Right atrium auricular region (tissue), 2 donors: ENCODE data around the gene NTNG2. TPM values are rescaled to one million over a fixed set of nuclear protein-coding genes. Genes with fewer than 3 reads are reported as not detected.

Source experiments
- DNase-seq: peaks from one replicate; pipeline ENCODE4 v3.0.0-alpha.2; 2019; ENCODE audit warnings: low spot score
- H3K27ac ChIP-seq, 2 donors: fragments of 200-600 bp; sonication (generic); 1 replicate in 1 of 2; 2 replicates in 1 of 2; pipeline ENCODE4 v1.5.1; 2016 to 2019
- H3K27me3 ChIP-seq, 2 donors: fragments of 200-600 bp; sonication (generic); one replicate each; pipeline versions ENCODE4 v1.5.1 to v1.6.0; 2017 to 2019
- H3K36me3 ChIP-seq: fragments of 200-600 bp; sonication (generic); one replicate; pipeline ENCODE4 v1.5.1; 2016
- H3K4me1 ChIP-seq, 2 donors: fragments of 200-600 bp; sonication (generic); one replicate each; pipeline versions ENCODE4 v1.5.1 to v1.6.0; 2017 to 2019
- H3K4me3 ChIP-seq, 2 donors: fragments of 200-600 bp; sonication (generic); 1 replicate in 1 of 2; 2 replicates in 1 of 2; pipeline ENCODE4 v1.5.1; 2017 to 2019; ENCODE audit warnings: mild to moderate bottlenecking in 1 of 2, moderate library complexity in 1 of 2
- H3K9me3 ChIP-seq, 2 donors: fragments of 200-600 bp; sonication (generic); one replicate each; pipeline ENCODE4 v1.5.1; 2019
- total RNA-seq, 2 donors: library from RNA; depleted of rRNA; stranded (reverse); fragments of >200 nt; gene quantifications; one replicate each; pipeline ENCODE4 v1.1.0, GENCODE V29; 2016
- TF ChIP-seq, protein P1 (sequence below), 2 donors: fragments of 200-600 bp; sonication (generic); IDR thresholded peaks; one replicate each; pipeline ENCODE4 v1.5.1; 2019; ENCODE audit warnings: antibody characterized with exemption in 2 of 2

The NTNG2 gene
- total RNA-seq, 2 donors from 2014 or later = 5.2 to 16.9 TPM

DNA sequence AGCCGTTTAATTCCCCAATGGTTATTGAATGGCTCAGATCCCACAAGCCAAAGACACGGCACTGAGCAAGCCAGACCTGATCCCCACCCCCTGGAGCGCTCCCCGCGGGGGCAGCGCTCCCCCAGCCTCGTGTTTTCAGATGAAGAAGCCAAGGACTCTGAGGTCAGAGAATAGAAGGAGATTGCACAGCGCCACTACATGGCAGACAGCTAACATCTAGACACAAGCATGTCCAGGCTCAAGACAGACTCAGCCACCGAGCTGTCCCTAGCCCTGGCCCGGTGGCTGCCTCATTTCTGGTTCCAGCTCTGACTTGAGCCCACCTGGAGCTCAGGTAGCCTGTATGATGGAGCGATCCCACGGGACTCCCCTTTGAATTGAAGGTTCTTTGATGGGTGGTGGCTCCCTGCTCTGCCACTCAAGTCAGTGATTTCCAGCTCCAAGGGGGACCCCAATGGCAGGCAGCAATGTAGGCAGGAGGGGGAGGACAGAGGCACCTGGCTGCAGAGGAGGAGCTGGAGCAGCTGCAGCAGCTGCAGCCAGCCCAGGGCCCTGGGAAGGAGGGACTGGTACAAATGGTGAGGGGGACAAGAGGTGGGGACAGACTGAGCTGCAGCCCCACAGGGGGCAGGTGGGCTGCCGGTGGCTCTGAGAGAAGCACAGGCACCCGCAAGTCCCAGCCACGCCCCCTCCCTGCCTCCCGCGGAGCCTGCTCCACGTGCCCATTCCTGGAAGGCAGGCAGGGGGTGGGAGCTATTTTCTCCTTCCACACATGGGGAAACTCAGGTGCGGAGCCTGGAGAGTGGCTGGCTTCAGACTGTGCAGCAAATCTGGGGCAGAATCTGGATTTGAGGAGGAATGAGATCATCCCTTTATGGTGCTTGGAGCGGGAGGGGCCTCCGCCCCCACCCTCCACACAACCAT is 40.2 kb downstream of the NTNG2 start:
- Histone ChIP-seq H3K27ac (no peak overlapping the region), H3K4me3 (no peak overlapping the region), H3K27me3 (no peaks in the 10 kb centered on the region), H3K36me3 (no peaks in the 10 kb centered on the region), H3K4me1 (no peaks in the 10 kb centered on the region), H3K9me3 (no peaks in the 10 kb centered on the region)
- TF ChIP-seq, protein P1, sequence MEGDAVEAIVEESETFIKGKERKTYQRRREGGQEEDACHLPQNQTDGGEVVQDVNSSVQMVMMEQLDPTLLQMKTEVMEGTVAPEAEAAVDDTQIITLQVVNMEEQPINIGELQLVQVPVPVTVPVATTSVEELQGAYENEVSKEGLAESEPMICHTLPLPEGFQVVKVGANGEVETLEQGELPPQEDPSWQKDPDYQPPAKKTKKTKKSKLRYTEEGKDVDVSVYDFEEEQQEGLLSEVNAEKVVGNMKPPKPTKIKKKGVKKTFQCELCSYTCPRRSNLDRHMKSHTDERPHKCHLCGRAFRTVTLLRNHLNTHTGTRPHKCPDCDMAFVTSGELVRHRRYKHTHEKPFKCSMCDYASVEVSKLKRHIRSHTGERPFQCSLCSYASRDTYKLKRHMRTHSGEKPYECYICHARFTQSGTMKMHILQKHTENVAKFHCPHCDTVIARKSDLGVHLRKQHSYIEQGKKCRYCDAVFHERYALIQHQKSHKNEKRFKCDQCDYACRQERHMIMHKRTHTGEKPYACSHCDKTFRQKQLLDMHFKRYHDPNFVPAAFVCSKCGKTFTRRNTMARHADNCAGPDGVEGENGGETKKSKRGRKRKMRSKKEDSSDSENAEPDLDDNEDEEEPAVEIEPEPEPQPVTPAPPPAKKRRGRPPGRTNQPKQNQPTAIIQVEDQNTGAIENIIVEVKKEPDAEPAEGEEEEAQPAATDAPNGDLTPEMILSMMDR (IDR thresholded peaks at IDR 0.05) = no peak
- DNase-seq = no peak

GRCh38 chr9:132204883-132205282 is 43.0 kb downstream of the NTNG2 start:
- Histone ChIP-seq H3K9me3 (no peaks in the 10 kb centered on the region), H3K4me3 (no peak overlapping the region), H3K36me3 (no peaks in the 10 kb centered on the region), H3K27me3 (no peaks in the 10 kb centered on the region), H3K4me1 (no peaks in the 10 kb centered on the region), H3K27ac (no peak overlapping the region)
- TF ChIP-seq, protein P1 (IDR thresholded peaks at IDR 0.05) = no peak
- no peak for DNase-seq

- no peak for DNase-seq
- H3K27ac ChIP-seq = no peak overlapping the region
- H3K9me3 ChIP-seq = no peaks in the 10 kb centered on the region
- H3K36me3 ChIP-seq = no peaks in the 10 kb centered on the region
- TF ChIP-seq, protein P1 (IDR thresholded peaks at IDR 0.05) = no peak
- no peaks in the 10 kb centered on the region for H3K27me3 ChIP-seq
- H3K4me1 ChIP-seq = no peaks in the 10 kb centered on the region
- H3K4me3 ChIP-seq = no peak overlapping the region
Measured at GRCh38 chr9:132207215-132207614, 45.4 kb downstream of the NTNG2 start.

GRCh38 chr9:132207839-132208615 is 46.2 kb downstream of the NTNG2 start:
- no peak overlapping the region for H3K4me3 ChIP-seq
- no peak for DNase-seq
- H3K27ac ChIP-seq = no peak overlapping the region
- no peaks in the 10 kb centered on the region for H3K9me3 ChIP-seq
- H3K4me1 ChIP-seq = no peaks in the 10 kb centered on the region
- TF ChIP-seq, protein P1 (IDR thresholded peaks at IDR 0.05) = no peak
- H3K27me3 ChIP-seq = no peaks in the 10 kb centered on the region
- no peaks in the 10 kb centered on the region for H3K36me3 ChIP-seq

DNA sequence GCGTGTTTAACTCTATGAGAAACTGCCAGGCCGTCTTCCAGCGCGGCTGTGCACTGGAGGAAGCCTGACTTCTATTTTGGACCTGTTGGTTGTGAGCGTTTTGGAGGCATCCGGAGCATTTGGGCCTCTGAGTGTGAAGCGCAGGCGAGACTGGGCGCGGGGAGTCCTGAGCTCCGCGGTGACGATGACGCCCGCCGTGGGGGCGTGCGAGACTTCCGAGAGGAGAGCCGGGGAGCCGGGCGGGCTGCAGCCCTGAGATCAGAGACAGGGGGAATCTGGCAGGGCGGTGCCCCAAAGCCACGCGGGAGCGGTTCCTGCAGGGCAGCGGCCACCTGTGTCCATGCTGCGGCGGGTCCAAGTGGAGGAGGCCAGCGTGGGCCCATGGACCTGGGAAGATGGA is 47.4 kb downstream of the NTNG2 start:
- no peaks in the 10 kb centered on the region for H3K9me3 ChIP-seq
- H3K27ac ChIP-seq = no peak overlapping the region
- peaks cover 0 to 9% of the 10 kb centered on the region in 2 donors for H3K4me1 ChIP-seq
- TF ChIP-seq, protein P1 (IDR thresholded peaks at IDR 0.05) = no peak
- no peak overlapping the region for H3K4me3 ChIP-seq
- H3K36me3 ChIP-seq = no peaks in the 10 kb centered on the region
- H3K27me3 ChIP-seq = no peaks in the 10 kb centered on the region
- no peak for DNase-seq
